Measurements from ENCODE around the gene RGS12. TPM values are rescaled to one million over a fixed set of nuclear protein-coding genes. Genes with fewer than 3 reads are reported as not detected.

RGS12 gene
- total RNA-seq, 1 donor from 2014 or later: 26.3 TPM

- H3K27ac ChIP-seq: no peak overlapping the region
- DNase-seq (ENCODE audit: low spot score in 2 of 2): no peak
- no peak overlapping the region for H3K4me3 ChIP-seq
- no peaks in the 10 kb centered on the region for H3K27me3 ChIP-seq
- H3K36me3 ChIP-seq: no peaks in the 10 kb centered on the region
- TF ChIP-seq CTCF (IDR thresholded peaks at IDR 0.05): no peak
- H3K9me3 ChIP-seq: no peaks in the 10 kb centered on the region
- no peaks in the 10 kb centered on the region for H3K4me1 ChIP-seq
- intact Hi-C loops (cut with DNase I): no loop called here
Observed at GRCh38 chr4:3246458-3247398, 46.1 kb upstream of the RGS12 start.

GRCh38 chr4:3247399-3248177 lies 45.2 kb upstream of the RGS12 start:
- Histone ChIP-seq H3K27ac (no peak overlapping the region), H3K27me3 (no peaks in the 10 kb centered on the region), H3K4me1 (no peaks in the 10 kb centered on the region), H3K36me3 (no peaks in the 10 kb centered on the region), H3K4me3 (no peak overlapping the region), H3K9me3 (no peaks in the 10 kb centered on the region)
- intact Hi-C loops (cut with DNase I): no loop called here
- no peak for DNase-seq (ENCODE audit: low spot score in 2 of 2)
- no peak for TF ChIP-seq CTCF (IDR thresholded peaks at IDR 0.05)

GRCh38 chr4:3248178-3248480 lies 44.7 kb upstream of the RGS12 start:
- Histone ChIP-seq H3K4me1 (no peaks in the 10 kb centered on the region), H3K27ac (no peak overlapping the region), H3K4me3 (no peak overlapping the region), H3K27me3 (no peaks in the 10 kb centered on the region), H3K36me3 (peaks cover 0 to under 1% of the 10 kb centered on the region in 2 donors), H3K9me3 (no peaks in the 10 kb centered on the region)
- intact Hi-C loops (cut with DNase I): no loop called here
- no peak for DNase-seq (ENCODE audit: low spot score in 2 of 2)
- TF ChIP-seq CTCF (IDR thresholded peaks at IDR 0.05): no peak

- no peaks in the 10 kb centered on the region for H3K4me1 ChIP-seq
- DNase-seq (ENCODE audit: low spot score in 2 of 2): no peak
- H3K4me3 ChIP-seq: no peak within 1 kb of the TSS
- no peaks in the 10 kb centered on the region for H3K27me3 ChIP-seq
- no peaks in the 10 kb centered on the region for H3K9me3 ChIP-seq
- no peak for TF ChIP-seq CTCF (IDR thresholded peaks at IDR 0.05)
- peaks cover 0 to 4% of the 10 kb centered on the region in 2 donors for H3K36me3 ChIP-seq
- H3K27ac ChIP-seq: no peak within 1 kb of the TSS
- intact Hi-C loops (cut with DNase I): no loop called here
Observed at GRCh38 chr4:3248811-3249661, 43.8 kb upstream of the RGS12 start, which contains the start of gene MSANTD1. MSANTD1 (plus strand) TSS chr4:3249159; CDS start chr4:3249223, 64 bp downstream.

- H3K4me1 ChIP-seq: no peaks in the 10 kb centered on the region
- H3K27me3 ChIP-seq: no peaks in the 10 kb centered on the region
- no peak for DNase-seq (ENCODE audit: low spot score in 2 of 2)
- no peak overlapping the region for H3K4me3 ChIP-seq
- H3K36me3 ChIP-seq: peaks cover 0 to 4% of the 10 kb centered on the region in 2 donors
- no peak for TF ChIP-seq CTCF (IDR thresholded peaks at IDR 0.05)
- intact Hi-C loops (cut with DNase I): no loop called here
- no peak overlapping the region for H3K27ac ChIP-seq
- no peaks in the 10 kb centered on the region for H3K9me3 ChIP-seq
Observed at GRCh38 chr4:3249711-3250437, 42.9 kb upstream of the RGS12 start.
